ENCODE measurements around the gene RNASET2. TPM values are rescaled to one million over a fixed set of nuclear protein-coding genes. Genes with fewer than 3 reads are reported as not detected.
A peak's percentile ranks its signal among the peaks of the same experiment; 100 is the strongest.
"Not testable (repeated sequence)": the region's sequence is repeated elsewhere in the genome, so short reads cannot be mapped to it uniquely, and the experiment has no call there.

RNASET2 gene
- total and polyA plus RNA-seq, 5 donors: 19.4 to 27.2 (median 22.5) TPM

DNA sequence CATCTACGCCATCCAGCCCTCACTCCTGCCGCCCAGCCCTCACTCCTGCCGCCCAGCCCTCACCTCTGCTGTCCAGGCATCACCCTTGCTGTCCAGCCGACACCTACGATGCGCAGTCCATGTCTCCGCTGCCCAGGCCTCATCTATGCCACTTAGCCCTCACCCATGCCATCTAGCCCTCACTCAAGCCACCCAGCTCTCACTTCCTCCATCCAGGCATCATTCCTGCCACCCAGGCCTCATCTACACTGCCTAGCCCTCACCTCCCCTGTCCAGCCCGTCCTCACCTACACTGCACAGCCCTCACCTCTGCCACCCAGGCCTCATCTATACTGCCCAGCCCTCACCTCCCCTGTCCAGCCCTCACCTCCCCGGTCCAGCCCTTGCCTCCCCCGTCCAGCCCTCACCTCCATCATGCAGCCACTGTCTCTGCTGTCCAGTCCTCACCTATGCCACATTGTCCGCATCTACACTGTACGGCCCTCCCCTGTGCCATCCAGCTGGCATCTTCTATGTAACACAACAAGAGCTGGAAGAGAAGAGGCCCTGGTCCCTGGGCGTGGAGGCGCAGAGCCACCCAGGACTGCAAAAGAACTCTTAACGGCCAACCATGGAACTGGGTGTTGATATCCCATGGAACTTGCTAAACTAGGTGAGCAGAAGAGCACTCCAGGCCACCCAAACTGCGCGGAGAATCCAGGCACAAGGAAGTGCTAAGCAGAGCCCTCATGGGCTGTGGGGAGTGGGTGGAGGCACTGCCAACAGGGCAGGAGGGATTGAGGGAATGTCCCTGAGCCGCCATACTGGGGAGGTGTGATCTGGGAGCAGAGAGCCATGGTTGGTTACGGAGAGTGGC lies 31.0 kb downstream of the RNASET2 start:
- WGBS: 96% methylated on average over 19 of the region's 19 CpGs
- Histone ChIP-seq H3K4me1 (ENCODE audit: control insufficient read depth, insufficient read depth, low read length) (no peaks in the 10 kb centered on the region), H3K9me3 (ENCODE audit: control insufficient read depth, low read length) (no peaks in the 10 kb centered on the region), H3K4me3 (ENCODE audit: low read length) (no peak overlapping the region), H3K27me3 (ENCODE audit: control insufficient read depth, insufficient read depth) (no peaks in the 10 kb centered on the region), H3K27ac (ENCODE audit: low read length) (no peak overlapping the region)
- peak in 1 of 3 donors; percentile 37 for DNase-seq
- peak in 1 of 2 donors; percentile 38 for ATAC-seq
- intact Hi-C loops (cut with DNase I): no loop called here

DNA sequence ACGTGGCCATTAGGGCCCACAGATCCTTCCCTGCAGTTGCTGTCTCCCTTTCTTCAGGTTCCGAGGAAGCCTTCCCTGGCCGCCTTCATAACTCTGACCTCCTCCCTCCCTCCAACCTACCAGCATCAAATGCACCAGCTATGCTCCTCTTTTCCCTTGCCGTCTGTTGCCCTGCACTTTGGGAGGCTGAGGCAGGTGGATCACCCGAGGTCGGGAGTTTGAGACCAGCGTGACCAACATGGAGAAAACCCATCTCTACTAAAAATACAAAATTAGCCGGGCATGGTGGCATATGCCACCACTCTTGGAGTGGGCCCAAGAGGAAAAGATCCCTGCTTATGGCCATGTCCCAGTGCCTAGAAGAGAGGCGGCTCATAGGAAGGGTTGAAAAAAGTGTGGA lies 31.8 kb downstream of the RNASET2 start:
- Histone ChIP-seq H3K9me3 (ENCODE audit: control insufficient read depth, low read length) (no peaks in the 10 kb centered on the region), H3K27ac (ENCODE audit: low read length) (no peak overlapping the region), H3K4me3 (ENCODE audit: low read length) (no peak overlapping the region), H3K27me3 (ENCODE audit: control insufficient read depth, insufficient read depth) (no peaks in the 10 kb centered on the region), H3K4me1 (ENCODE audit: control insufficient read depth, insufficient read depth, low read length) (no peaks in the 10 kb centered on the region)
- 96% methylated on average over 9 of the region's 9 CpGs for WGBS
- intact Hi-C loops (cut with DNase I): no loop called here
- no peak for DNase-seq
- ATAC-seq: no peak

DNA sequence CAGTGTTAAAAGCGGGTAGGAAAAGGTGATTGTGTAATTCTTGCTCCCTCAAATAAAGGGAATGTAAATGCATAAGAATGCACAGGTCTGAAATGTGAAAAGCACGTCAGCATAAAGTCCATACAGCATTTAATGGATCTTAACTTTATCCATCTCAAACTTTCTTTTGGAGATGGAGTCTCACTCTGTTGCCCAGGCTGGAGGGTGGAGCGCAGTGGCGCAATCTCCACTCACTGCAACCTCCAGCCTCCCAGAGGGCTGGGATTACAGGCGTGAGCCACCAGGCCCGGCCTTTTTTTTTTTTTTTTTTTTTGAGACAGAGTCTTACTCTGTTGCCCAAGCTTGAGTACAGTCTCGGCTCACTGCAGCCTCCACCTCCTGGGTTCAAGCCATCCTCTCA lies 33.4 kb downstream of the RNASET2 start:
- H3K27ac ChIP-seq (ENCODE audit: low read length): no peak overlapping the region
- H3K4me1 ChIP-seq (ENCODE audit: control insufficient read depth, insufficient read depth, low read length): no peaks in the 10 kb centered on the region
- H3K27me3 ChIP-seq (ENCODE audit: control insufficient read depth, insufficient read depth): no peaks in the 10 kb centered on the region
- no peaks in the 10 kb centered on the region for H3K9me3 ChIP-seq (ENCODE audit: control insufficient read depth, low read length)
- intact Hi-C loops (cut with DNase I): no loop called here
- ATAC-seq: no peak
- H3K4me3 ChIP-seq (ENCODE audit: low read length): no peak overlapping the region
- no peak for DNase-seq
- WGBS: 97% methylated on average over 7 of the region's 7 CpGs

DNA sequence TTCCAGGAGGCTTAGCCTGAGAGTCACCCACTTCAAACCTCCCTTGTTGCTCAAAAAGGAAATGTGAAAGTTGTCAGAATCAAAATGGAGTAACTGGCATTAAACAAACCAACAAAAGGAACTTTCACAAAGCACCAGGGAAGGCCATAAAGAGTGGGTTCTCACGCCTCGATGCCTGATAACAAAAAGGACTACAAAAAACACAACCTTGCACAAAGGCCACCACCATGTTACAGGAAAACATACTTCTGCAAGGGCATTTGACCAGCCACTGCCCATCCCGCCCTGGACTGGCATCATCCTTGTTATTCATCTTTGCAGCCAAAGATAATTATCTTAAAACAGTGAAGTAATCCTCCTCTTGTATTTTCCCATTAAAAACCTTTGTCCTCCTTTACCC lies 34.8 kb downstream of the RNASET2 start:
- H3K4me1 ChIP-seq (ENCODE audit: control insufficient read depth, insufficient read depth, low read length): no peaks in the 10 kb centered on the region
- no peak for ATAC-seq

DNA sequence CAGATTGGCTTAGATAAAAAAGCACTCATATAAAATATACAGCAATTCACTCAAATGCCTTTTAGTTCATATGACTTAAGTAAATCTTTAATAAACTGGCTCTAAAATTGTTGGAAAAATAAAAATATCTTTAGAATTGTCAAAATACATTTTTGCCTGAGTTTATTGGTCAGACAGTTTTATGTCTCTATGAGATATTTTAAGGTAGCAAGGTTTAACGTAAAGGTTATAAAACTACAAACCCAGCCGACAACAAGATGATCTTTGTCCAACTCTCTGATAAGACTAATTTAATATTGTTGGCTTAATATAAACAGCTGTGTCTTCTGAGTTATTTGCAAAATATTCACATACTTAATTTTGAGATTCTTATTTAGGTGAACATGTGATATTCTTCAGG lies 39.5 kb downstream of the RNASET2 start:
- Histone ChIP-seq H3K27me3 (ENCODE audit: control insufficient read depth, insufficient read depth) (no peaks in the 10 kb centered on the region), H3K27ac (ENCODE audit: low read length) (no peak overlapping the region), H3K9me3 (ENCODE audit: control insufficient read depth, low read length) (no peaks in the 10 kb centered on the region), H3K4me1 (ENCODE audit: control insufficient read depth, insufficient read depth, low read length) (no peaks in the 10 kb centered on the region), H3K4me3 (ENCODE audit: low read length) (no peak overlapping the region)
- intact Hi-C loops (cut with DNase I): no loop called here
- ATAC-seq (no peak), DNase-seq (no peak)
- WGBS: 93% methylated on average over 2 of the region's 2 CpGs

More for the DNA sequence above, 34.8 kb downstream of the RNASET2 start:
- no peak overlapping the region for H3K27ac ChIP-seq (ENCODE audit: low read length)
- H3K4me3 ChIP-seq (ENCODE audit: low read length): no peak overlapping the region
- no peak for DNase-seq
- no peaks in the 10 kb centered on the region for H3K27me3 ChIP-seq (ENCODE audit: control insufficient read depth, insufficient read depth)
- 94% methylated on average over 3 of the region's 3 CpGs for WGBS
- no peaks in the 10 kb centered on the region for H3K9me3 ChIP-seq (ENCODE audit: control insufficient read depth, low read length)
- intact Hi-C loops (cut with DNase I): no loop called here

DNA sequence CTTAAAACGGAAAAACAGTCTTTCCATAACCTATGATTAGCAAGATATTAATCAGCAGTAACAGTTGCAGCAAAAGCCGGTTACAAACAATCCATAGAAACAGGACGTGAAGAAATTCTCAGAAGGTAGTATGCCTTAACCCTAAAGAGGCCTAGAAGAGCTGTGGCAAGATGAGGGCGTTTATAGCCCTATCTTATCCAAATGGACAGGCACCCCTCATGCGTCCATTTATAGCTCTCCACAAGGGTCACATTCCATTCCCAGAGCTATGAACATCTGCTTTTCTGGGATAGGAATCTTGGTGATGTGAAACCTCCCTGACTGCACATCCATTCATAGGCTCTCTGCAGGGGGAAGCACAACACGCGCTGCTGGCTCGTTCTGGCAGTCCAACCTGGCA lies 40.9 kb downstream of the RNASET2 start:
- H3K4me3 ChIP-seq (ENCODE audit: low read length); H3K4me1 ChIP-seq (ENCODE audit: control insufficient read depth, insufficient read depth, low read length); H3K9me3 ChIP-seq (ENCODE audit: control insufficient read depth, low read length); DNase-seq; H3K27me3 ChIP-seq (ENCODE audit: control insufficient read depth, insufficient read depth); H3K27ac ChIP-seq (ENCODE audit: low read length); intact Hi-C loops (cut with DNase I); ATAC-seq: not testable (repeated sequence)
- 39% methylated on average over 8 of the region's 8 CpGs for WGBS

DNA sequence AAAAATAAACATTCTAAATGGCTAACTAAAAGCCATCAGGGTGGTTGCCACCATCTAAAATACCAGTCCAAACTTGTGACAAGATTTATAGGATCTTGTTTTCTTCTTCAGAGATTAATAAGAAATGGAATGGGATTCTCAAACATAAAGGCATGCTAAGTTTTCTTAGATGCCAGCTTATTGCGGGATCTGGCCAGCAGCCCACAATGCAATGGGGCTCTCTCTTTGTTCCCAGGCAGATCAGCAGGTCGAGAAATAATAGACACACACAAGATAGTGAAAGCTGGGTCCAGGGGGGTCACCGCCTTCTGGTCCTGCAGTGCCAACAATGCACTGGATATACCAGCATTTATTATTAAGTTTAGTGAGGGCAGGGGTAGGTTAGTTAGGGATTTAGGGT lies 41.4 kb downstream of the RNASET2 start:
- ATAC-seq; intact Hi-C loops (cut with DNase I); H3K4me3 ChIP-seq (ENCODE audit: low read length); DNase-seq; H3K27ac ChIP-seq (ENCODE audit: low read length); H3K27me3 ChIP-seq (ENCODE audit: control insufficient read depth, insufficient read depth); H3K4me1 ChIP-seq (ENCODE audit: control insufficient read depth, insufficient read depth, low read length); H3K9me3 ChIP-seq (ENCODE audit: control insufficient read depth, low read length): not testable (repeated sequence)
- 65% methylated on average over 3 of the region's 3 CpGs for WGBS

DNA sequence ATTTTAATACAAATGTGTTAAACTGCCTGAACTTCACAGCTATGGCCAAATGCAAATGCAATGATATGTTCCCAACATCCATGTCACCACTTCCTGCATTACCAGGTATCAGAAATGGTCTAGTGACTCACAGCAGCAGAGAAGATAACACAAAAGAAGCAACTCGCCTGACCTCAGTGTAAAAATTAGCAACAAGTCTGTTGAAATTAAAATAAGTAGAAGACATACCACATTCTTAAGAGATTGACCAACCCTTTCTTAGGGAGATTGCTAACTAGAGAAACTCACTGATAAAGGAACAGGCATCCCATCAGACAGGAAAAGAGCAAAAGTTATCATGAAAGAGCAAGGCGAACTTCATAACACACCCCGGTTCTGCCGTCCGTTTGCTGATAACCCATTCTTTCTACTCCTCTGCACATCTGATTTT lies 45.1 kb downstream of the RNASET2 start:
- Histone ChIP-seq H3K9me3 (ENCODE audit: control insufficient read depth, low read length) (no peaks in the 10 kb centered on the region), H3K27ac (ENCODE audit: low read length) (no peak overlapping the region), H3K27me3 (ENCODE audit: control insufficient read depth, insufficient read depth) (no peaks in the 10 kb centered on the region), H3K4me3 (ENCODE audit: low read length) (no peak overlapping the region), H3K4me1 (ENCODE audit: control insufficient read depth, insufficient read depth, low read length) (no peaks in the 10 kb centered on the region)
- WGBS: 48% methylated on average over 5 of the region's 5 CpGs
- intact Hi-C loops (cut with DNase I): no loop called here
- no peak for DNase-seq
- ATAC-seq: no peak

DNA sequence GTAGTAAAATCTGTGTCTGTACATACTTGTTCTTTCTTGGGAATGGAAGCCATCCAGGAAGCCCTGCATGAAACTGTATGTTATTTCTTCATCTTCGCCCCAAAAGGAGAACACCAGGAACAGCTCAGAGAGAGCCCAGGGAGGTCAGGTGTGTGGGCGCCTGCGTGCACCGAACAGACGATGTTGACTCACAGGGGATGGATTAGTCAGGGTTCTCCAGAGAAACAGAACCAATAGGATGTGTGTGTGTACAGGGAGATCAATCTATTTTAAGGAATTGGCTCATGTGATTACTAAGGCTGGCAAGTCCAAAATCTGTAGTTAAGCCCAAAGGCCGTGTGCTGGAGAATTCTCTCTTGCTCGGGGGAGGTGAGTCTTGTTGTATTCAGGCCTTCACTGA lies 45.7 kb downstream of the RNASET2 start:
- H3K4me3 ChIP-seq (ENCODE audit: low read length): no peak overlapping the region
- no peaks in the 10 kb centered on the region for H3K4me1 ChIP-seq (ENCODE audit: control insufficient read depth, insufficient read depth, low read length)
- no peaks in the 10 kb centered on the region for H3K27me3 ChIP-seq (ENCODE audit: control insufficient read depth, insufficient read depth)
- DNase-seq (no peak), ATAC-seq (no peak)
- intact Hi-C loops (cut with DNase I): no loop called here
- 91% methylated on average over 7 of the region's 7 CpGs for WGBS
- no peak overlapping the region for H3K27ac ChIP-seq (ENCODE audit: low read length)
- H3K9me3 ChIP-seq (ENCODE audit: control insufficient read depth, low read length): no peaks in the 10 kb centered on the region

DNA sequence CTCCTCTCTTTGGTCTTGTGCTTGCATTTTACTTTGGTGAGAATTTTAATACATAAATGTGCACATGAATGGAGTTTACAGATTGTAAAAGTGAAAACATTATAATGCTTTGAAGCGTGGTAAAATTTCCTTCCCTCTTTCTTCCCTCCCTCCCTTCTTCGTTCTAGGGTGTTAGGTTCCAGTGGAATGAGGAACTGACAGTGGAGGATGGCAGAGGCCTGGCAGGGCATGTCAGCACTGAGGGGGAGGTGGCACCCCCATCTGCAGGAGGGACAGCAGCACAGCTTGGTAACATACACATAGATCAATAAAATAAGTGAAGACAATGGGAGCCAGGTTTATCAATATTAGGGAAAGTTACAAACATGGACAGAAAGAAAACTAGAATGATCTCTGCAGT lies 47.5 kb downstream of the RNASET2 start:
- intact Hi-C loops (cut with DNase I): no loop called here
- Histone ChIP-seq H3K4me3 (ENCODE audit: low read length) (no peak overlapping the region), H3K27ac (ENCODE audit: low read length) (no peak overlapping the region), H3K27me3 (ENCODE audit: control insufficient read depth, insufficient read depth) (no peaks in the 10 kb centered on the region), H3K4me1 (ENCODE audit: control insufficient read depth, insufficient read depth, low read length) (no peaks in the 10 kb centered on the region), H3K9me3 (ENCODE audit: control insufficient read depth, low read length) (no peaks in the 10 kb centered on the region)
- WGBS: 67% methylated on average over 2 of the region's 2 CpGs
- ATAC-seq (no peak), DNase-seq (peak in 1 of 3 donors; percentile 23)

DNA sequence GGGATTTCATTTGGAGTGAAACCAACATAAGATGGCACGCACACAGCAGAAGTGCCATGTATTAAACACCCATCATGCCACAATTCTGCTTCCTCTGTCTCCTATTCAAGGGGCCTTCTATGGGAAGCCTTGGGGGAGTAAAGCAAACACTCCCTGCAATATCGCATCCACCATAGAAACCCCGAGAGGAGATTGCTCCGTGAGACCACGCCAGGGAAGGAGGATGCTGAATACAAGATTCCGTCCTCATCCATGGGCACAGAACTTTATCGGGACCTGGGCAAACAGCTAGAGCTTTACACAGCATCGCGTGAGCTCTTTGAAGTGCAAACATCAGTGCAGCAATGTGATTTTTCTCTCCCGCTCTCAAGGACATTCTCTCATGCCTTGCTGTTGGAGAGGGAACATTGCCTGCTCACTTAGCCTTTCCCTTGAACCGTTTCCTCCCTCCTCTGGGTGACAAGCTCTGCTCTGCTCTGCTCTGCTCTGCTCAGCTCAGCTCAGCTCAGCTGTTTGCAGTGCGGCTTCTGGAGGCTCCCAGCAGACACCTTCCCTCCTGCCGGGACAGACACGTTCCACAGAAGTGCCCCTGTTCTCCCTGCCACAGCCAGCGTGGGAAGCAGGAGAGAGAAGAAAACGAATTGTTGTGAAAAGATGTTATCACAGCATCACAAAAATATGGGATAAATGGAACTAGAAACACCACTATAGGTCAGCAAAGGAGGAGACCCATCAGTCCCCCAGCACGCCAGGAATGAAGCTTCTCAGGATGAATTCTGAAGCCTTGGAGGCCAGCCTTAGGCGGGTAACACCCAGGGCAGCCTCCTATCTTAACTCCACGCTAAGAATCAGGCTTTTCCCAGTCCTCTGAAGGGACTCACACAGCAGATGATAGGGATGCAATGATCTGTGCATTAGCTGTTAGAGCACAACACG lies 48.2 kb downstream of the RNASET2 start:
- WGBS: 83% methylated on average over 20 of the region's 20 CpGs
- no peak for DNase-seq
- intact Hi-C loops (cut with DNase I): no loop called here

More for the DNA sequence above, 48.2 kb downstream of the RNASET2 start:
- no peak for ATAC-seq
- Histone ChIP-seq H3K4me3 (ENCODE audit: low read length) (no peak overlapping the region), H3K27ac (ENCODE audit: low read length) (no peak overlapping the region), H3K27me3 (ENCODE audit: control insufficient read depth, insufficient read depth) (no peaks in the 10 kb centered on the region), H3K9me3 (ENCODE audit: control insufficient read depth, low read length) (no peaks in the 10 kb centered on the region), H3K4me1 (ENCODE audit: control insufficient read depth, insufficient read depth, low read length) (no peaks in the 10 kb centered on the region)

Data from right cardiac atrium (tissue), 5 donors.